NCI-H748 (cell line): Measurements from ENCODE around the gene SPEN.

Experiments used
- DNase-seq: peaks from one replicate; lab custom pipeline; 2025; ENCODE audit not compliant: unreplicated experiment; lab: John Stamatoyannopoulos, UW

The SPEN gene

DNA sequence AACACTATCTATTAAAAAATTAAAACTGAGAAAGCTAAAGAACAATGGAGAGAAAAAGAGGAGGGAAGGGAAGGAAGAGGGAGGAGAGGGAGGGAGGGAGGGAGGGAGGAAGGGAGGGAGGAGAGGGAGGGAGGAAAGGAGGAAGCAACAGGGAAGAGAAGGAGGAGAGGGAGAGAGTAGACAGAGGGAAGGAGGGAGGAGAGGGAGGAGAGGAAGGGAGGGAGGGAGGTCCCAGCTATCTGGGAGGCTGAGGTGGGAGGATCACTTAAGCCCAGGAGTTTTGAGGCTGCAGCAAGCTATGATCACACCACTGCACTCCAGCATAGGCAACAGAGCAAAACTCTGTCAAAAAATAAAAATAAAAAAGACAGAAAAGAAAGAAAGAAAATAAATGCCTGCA lies 111.9 kb downstream of the SPEN start:
- DNase-seq = no peak

DNA sequence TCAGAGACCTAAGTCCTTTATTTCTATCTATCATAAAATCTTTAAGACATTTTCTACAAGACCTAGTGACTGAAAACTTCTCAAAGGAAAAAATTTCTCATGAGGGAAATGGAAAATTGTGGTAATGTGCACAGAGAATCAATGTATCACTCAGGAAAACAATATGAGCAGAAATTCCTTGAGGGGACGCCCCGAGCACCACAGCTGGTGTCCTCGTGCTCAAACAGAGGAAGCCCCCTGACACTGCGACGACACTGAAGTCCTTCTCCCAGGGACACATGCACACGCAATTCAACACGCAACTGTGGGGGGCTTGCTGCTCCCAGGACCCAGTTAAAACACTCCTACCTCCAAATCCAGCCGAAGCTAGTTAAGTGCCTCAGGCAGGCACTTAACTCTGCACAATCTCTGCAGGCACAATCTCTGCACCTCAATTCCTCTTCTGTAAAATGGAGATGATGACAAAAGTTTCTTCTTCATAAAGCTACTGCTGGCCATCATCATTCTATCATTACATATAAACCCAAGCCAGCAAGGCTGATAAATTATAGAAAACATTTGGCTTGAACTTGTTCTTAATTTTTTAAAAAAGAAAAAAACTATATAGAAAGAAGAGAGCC lies 112.4 kb downstream of the SPEN start:
- DNase-seq = no peak

DNA sequence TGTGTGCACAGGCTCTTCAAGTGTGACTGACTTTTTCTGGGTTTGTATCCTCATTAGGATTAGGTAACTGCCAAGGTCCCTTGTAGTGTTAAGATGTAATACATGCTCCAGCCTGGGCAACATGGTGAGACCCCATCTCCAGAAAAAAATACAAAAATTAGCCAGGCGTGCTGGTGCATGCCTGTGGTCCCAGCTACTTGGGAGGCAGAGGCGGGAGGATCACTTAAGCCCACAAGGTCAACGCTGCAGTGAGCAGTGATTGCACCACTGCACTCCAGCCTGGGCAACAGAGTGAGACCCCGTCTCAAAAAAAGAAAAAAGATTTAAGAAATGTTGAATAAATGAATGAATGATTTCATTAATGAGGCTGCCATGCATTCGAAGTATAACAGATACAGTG lies 113.3 kb downstream of the SPEN start:
- no peak for DNase-seq

DNA sequence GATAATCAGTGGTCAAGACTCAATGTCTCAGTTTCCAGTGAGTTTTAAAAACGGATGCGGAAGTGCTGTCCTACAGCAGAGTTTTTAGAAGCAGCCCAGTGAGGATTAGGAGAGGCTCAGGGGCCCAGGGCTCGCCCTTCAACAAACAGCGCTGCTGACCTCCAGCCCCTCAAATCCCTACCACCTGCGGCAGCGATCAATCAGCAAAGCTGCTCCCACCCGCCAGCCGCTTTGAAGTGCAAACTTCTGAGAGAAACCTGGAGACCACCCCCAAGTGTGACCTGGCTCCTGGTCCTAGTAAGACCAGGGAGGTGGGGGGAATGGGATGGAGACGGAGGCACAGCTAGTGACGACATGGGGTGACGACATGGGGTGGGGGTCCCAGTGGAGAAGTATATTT lies 114.0 kb downstream of the SPEN start:
- DNase-seq = no peak

DNA sequence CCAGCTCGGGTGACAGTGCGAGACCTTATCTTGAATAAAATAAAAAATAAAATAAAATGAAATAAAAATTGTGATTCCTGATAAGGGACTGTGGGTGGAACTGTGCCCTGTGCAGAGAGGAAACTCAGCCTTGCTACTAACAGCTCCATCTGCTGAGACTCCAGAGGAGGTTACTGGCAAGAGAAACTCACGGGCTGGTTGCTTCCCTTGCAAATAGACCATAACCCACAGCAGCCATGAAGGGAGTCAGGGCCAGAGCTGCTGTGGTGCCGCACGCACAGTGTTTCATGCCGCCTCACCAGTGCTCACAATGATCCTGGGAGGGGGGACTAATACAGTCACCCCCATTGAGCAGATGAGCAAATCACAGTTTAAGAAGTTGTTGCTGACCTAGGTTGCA lies 114.7 kb downstream of the SPEN start:
- no peak for DNase-seq

DNA sequence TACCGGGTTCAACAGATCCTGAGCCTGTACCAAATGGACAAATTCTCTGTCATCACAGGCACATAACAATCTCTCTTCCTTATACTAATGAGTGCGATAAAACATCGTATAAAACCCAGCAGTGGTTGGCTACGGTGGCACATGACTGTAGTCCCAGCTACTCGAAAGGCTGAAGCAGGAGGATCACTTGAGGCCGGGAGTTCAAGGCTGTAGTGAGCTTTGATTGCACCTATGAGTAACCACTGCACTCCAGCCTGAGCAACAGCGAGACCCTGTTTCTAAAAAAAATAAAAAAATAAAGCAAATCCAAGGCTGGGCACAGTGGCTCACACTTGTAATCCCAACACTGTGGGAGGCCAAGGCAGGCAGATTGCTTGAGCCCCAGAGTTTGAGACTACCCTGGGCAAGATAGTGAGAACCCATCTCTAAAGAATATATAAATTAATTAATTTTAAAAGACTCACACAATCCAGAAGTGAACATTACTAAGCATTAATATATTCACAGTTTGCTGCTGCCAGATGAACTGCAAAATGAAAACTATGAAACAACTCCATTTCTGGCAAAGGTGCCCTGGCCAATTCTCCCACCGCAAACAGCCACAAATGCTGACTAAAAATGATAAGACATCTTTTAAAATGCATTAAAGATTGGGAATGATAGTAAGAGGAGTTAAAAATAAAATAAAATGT lies 115.3 kb downstream of the SPEN start:
- DNase-seq = no peak

DNA sequence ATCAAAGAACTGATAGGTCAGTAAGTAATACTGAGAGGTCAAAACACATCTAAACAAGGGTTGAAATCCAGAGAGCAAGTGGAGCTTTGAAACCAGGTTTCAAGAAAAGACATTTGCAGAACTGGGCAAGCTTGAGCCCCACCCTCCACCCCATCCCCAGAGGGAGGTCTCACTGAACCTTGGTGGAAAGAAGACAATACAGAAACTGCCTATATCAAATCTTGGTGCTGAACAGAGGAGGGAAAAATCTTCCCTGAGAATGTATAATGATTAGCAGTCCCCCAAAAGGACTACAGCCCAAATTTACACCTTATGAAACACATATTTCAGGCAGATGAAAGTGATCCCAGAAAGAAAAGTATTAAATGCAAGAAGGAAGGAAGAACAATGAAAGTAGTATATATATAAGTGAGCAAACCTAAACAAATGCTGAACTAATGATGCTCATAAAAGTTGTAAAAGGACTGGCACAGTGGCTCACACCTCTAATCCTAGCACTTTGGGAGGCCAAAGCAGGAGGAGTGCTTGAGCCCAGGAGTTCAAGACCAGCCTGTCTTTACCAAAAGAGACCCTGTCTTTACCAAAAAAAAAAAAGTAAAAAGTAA lies 116.0 kb downstream of the SPEN start:
- no peak for DNase-seq

DNA sequence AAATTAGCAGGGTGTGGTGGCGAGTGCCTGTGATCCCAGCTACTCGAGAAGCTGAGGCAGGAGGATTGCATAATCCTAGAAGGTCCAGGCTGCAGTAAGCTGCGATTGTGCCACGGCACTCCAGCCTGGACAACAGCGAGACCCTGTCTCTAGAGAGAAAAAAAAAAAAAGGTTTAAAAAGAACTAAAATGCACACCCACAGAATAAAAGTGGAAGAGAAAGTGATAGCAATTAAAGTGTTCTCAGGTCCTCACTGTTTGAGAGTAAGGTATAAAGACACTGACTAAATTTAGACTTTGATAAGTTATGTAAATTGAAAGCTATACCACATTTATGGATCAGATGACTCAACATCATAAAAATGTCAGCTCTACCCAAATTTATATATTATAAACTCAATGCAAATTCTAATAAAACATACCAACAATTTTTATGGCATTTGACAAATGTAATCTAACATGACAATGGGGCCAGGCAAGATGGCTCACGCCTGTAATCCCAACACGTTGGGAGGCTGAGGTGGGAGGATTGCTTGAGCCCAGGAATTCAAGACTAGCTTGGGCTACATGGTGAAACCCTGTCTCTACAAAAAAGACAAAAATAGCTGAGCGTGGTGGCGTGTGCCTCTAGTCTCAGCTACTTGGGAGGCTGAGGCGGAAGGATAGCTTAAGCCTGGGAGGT lies 116.6 kb downstream of the SPEN start:
- DNase-seq = no peak

DNA sequence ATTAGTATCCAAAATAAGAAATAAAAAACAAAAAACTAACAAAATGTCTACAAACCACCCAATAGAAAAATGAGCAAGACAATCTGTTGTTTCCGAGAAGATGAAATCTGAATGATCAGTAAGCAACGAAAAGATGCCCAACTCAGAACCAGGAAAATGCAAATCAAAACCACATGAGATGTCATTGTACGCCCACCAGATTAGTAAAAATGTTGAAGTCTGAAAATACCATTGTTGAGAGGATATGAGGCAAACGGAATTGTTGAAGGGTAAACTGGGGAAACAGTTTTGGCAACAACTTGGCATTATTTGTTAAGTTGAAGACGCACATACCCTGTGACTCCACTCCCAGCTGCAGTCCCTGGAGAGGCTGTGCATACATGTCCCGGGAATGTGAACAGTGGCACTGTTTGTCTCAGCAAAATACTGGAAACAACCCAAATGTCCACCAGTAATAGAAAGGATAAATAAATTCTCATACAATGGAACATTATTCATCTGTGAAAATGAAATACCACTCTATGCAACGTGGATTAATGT lies 117.8 kb downstream of the SPEN start:
- no peak for DNase-seq

DNA sequence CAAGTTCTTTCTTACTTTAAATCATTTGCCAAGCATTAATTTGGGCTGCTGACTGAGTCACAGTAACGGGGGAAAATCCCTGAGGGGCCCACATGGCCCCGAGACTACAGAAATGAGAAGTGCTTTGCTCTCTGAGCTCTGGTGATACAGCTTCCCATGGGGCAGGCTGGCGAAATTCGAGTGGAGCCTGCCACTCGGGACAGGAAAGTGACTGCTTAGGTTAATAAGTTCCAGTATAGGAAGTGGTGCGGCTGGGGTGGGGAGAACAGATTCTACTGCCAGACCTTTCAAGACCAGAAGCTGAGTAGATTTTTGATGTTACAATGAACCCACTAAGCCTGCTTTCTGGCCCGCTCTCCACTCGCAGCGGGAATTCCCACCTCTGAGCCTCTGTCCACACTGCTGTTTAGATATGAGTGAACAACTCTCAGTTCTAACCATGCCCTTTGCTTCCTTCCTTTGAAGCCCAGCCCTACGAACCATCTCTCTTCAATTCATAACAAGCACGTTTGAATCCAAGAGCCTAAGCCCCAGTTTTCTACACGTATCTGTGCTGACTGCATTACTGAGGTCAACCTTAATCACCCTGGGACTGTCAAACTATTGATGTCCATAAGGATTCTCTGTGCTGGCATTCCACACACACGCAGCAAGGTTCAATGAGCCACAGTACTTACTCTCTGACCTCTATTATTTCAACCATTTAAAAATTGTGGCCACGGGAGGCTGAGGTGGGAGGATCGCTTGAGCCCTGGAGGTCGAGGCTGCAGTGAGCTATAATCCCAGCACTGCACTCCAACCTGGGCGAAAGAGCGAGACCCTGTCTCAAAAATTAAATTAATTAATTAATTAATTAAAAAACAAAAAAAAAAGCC lies 118.8 kb downstream of the SPEN start:
- DNase-seq = no peak

DNA sequence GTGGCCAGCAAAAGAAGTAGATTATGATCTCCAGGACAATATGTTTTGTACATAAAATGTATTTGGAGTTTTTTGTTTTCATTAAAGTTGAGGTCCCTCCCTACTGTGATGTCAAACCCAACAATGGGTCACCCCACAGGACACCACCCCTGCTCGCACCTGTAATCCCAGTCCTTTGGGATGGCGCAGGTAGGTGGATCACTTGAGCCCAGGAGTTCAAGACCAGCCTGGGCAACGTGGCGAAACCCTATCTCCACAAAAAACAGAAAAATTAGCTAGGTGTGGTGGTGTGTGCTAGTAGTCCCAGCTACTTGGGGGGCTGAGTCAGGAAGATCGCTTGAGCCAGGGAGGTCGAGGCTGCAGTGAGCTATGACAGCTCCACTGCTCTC lies 119.4 kb downstream of the SPEN start:
- no peak for DNase-seq

DNA sequence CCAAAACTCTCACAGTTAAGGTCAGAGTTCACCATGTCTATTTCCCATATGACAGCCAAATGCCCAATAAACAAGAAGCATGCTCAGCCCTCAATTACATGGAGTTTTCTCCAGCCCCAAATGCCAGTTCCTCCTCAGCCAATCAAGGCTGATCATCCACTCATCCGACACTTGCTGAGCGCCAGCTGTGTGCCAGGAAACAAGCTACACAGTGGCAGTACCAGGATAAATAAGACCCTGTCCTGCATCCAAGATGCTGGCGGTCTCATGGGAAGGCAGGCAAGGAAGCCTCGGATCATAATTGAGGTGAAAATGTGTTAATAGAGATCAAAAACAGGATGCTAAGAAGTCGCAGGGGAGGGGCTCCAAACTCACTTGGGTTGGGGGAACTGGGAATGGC lies 120.7 kb downstream of the SPEN start:
- no peak for DNase-seq

DNA sequence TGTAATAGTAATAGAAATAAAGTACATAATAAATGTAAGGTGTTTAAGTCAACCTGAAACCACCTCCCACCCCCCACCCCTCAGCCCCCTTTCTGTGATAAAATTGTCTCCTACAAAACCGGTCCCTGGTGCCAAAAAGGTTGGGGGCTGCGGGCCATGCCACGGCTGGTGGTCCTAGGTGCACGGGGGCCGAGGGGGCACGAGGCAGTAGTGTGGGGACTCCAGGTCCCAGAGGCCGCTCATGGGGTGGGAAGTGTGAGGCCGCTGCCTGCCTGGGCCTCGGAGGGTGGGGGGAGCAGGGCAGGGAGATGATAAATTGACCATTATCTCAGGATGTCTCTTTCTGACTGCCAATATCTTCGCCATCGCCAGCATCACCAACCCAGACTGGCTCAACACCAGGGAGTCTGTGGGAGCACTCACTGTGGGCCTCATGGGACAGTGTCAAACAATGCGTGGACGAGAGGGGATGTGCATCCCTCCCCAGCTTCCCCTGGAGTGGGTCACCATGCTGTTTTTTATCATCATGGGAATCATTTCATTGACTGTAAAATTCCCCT lies 121.9 kb downstream of the SPEN start:
- no peak for DNase-seq

DNA sequence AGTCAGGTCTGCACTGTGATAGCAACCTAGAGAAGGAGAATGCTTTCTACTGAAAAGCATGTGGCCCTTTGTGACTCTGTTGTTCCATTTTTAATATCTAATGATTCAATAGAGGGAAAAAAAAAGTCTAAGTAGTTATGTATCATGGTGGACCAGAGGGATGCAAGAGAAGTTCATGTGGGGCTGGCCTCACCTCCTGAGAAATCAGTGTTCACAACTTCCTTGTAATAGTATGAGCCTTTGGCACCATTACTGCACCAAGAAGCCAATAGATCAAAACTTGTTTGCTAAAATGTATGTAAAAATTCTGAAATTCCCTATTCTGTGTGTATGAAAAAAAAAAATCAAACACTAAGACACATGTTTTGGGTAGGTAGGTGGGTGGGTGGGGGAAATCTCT lies 123.4 kb downstream of the SPEN start:
- DNase-seq = no peak

DNA sequence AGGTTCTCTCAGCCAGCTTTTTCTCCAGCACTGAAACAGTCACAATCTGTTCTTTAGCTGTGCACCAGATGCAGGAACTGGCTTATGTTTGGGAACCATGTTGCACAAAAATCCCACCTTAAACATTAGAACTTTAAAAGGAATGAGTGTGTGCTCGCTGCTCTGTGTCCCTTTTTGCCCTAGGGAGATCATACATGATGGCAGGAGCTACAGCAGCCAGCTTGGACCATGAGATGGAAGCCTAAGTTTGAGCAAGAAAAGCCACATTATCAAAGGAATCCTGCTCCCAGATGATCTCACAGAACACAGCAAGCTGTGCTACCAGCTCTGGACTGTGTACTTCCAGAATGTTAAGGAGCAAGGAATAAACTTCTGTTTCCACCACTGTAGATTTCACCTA lies 124.9 kb downstream of the SPEN start:
- DNase-seq = no peak

DNA sequence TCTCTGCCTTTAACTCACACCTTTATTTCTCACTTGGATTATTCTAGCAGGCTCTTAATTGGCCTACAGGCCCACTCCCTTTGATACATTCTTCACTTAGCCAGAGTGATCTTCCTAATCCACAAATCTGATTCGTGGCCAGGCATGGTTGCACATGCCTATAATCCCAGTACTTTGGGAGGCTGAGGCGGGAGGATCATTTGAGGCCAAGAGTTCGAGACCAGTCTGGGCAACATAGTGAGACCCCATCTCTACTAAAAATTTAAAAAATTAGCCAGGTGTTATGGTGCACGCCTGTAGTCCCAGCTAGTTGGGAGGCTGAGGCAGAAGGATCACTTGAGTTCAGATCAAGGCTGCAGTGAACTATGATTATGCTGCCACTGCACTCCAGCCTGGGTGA lies 126.3 kb downstream of the SPEN start:
- DNase-seq = no peak

DNA sequence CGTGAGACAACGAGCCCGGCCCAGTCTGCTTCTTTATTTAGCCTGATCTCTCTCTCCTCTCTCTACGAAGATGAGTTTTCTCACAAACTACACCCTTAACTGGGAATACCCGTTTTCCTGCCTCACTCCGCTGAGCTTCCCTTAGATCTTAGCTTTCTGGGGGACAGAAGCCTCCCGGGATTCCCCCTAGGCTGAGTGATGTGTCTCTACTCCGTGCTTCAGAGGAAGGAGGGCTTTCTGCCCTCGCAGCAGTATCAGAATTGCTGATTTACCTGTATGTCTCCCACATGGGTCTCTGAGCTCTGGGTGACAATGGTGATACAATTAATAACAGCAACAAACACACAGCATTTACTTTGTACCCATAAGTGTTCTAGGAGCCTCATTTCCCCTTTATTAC lies 127.3 kb downstream of the SPEN start:
- no peak for DNase-seq

DNA sequence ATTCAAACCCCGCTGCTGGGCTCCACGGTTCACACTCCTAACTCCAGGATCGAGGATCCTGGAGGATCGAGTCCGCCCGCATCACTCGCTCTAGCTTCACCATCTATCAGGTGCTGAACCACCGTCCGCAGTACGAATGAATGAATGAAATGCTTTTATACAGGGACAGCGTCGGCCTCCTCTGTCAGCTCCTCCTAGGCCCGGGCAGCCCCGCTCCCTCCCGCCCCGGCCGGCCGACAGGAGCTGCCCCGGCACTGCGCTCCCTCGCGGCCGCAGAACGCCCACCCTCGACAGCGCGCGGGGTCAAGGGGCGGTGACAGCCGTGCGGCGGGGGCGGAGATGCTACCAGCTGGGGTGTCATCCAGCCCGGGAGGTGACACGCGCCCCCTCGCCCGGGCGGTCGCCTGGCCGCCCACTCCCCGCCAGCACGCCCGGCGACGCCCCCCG lies 127.9 kb downstream of the SPEN start:
- peak; percentile 50 for DNase-seq

DNA sequence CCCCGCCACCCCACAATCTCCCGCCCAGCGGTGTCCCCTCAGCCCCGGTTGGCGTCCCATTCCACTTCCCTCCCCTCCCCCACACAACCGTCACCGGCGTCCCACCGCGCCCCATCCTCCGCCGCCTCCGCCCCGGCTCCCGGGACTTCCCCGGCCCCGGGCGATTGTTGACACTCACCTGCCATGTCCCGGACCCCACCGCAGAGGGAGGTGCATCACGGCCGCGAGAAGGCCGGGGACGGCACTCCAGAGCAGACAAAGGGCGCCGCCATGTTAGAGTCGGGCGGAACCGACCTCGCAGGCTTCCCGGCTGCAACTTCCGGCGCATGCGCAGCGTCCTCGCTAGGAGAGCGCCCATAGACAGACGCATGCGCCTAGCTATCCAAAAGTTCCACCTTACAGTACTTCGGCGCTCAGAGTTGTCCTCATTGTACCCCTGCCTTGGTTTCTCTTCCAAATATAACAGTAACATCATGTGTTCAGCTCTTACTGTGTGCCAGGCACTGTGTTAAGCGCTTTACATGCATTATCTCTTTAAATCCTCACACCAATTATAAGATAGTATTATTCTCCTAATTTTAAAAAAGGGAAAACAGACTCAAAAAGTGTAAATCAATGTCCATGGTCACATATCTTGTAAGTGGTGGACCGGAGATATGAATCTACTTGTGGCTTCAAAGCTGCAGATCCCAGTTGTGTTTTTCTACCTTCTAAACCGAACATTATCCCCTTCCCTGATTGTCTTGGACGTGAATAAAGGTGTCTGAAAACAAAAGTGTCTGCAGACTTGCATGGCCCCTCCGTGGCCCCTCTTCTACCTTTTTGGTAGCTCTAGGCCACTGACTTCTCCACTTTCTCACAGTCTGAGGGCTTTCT lies 128.5 kb downstream of the SPEN start, which contains the start of gene ZBTB17:
ZBTB17 (minus strand) TSS at position 297 of the 876 bp plus-strand sequence. CDS start 27,606 bp downstream, outside the sequence.
- peak; percentile 91 for DNase-seq
